ENCODE results near the gene ANKRD10. TPM values are rescaled to one million over a fixed set of nuclear protein-coding genes. Genes with fewer than 3 reads are reported as not detected.

The ANKRD10 gene
- total RNA-seq, 2 experiments from 2014 or later = 65.1 to 91.8 TPM

GRCh38 chr13:110872034-110872767, 42.7 kb downstream of the ANKRD10 start:
- no peaks in the 10 kb centered on the region for H3K9me3 Mint-ChIP-seq (ENCODE audit: low read depth)
- H3K27ac Mint-ChIP-seq = no peak overlapping the region
- no peak overlapping the region for H3K4me3 Mint-ChIP-seq
- intact Hi-C loops (cut with DNase I, micrococcal nuclease) = no loop called here
- peaks cover 30% of the 10 kb centered on the region for H3K27me3 Mint-ChIP-seq
- peaks cover 10% of the 10 kb centered on the region for H3K4me1 Mint-ChIP-seq
- DNase-seq = no peak
- no peaks in the 10 kb centered on the region for H3K36me3 Mint-ChIP-seq (ENCODE audit: low read depth)
- POLR2A ChIA-PET = no interaction called here
- ATAC-seq = no peak
- CTCF ChIA-PET = no interaction called here

DNA sequence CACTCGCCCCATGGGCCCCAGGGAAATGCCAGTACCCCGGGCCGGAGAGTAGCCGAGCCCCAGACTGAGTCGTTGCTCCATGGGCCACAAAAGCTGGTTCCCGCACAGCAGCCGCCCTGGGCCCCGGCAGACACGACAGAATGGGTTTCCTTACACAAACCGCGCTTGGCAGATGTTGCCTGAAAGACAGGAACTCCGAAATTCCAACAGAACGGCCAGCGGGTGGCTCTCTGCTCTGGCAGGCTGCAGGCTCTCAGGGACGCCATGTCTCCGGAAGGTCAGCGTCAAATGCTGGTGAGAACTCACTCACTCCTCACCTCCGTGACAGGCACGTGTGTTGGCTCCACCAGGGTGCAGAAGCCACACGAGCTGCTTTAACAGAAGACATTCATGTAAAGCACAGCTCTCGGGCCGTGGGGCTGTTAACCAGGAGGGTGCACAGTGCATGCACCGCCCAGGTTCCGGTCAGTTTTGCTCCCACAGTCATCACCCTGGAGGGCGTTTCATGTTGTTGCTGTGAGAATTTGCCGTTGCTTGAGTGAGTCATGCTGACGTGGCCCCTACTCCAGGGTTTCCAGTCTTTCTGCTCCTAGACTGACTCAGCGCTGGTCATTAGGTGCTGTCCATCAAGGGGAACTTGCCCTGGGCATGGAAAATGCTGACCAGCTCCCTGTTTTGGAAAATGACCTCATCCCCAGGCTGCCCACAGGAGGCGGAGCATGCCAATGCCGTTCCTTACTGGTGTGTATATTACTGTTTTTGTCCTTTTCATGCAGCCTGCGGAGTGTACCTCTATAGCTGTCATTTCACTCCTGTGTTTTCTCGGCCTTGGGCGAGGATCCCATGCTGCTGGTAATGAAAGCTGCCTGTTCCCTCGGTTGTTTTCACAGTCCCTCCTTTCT, 44.8 kb downstream of the ANKRD10 start:
- no peak overlapping the region for H3K27ac Mint-ChIP-seq
- peaks cover 7% of the 10 kb centered on the region for H3K4me1 Mint-ChIP-seq
- intact Hi-C loops (cut with DNase I, micrococcal nuclease) = no loop called here
- H3K36me3 Mint-ChIP-seq (ENCODE audit: low read depth) = no peaks in the 10 kb centered on the region
- ChIA-PET POLR2A (no interaction called here), CTCF (no interaction called here)
- DNase-seq (peak; percentile 64), ATAC-seq (peak; percentile 73)
- H3K4me3 Mint-ChIP-seq = peak overlapping the region; percentile 11
- H3K9me3 Mint-ChIP-seq (ENCODE audit: low read depth) = no peaks in the 10 kb centered on the region
- peaks cover 41% of the 10 kb centered on the region for H3K27me3 Mint-ChIP-seq

DNA sequence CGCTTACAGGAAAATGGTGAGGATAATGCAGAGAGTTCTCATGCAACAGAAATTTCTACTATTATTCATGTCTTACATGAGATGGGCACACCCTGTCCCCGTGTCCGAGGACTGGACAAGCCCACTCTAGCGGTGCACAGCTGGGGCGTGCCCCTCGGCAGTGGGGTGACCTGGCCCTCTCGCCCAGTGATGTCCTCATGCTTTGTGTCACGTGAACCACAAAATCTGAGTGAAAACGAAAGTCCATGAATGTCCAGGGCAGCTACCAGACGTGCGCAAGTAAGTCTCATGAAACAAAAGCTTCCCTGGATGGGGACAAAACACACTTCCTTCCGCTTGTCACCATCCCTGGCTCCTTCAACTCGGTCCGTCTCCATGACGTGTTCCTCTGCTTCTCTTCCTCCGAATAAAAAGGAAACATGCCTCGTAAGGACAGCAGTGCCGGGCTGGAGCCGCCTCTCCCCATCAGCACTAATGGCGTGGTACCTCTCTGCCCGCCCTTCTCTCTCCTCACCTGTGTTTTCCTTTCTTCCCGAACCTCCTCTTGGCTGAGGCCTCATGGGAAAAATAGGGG, 45.6 kb downstream of the ANKRD10 start:
- Mint-ChIP-seq H3K4me3 (peak overlapping the region; percentile 11), H3K27me3 (peaks cover 38% of the 10 kb centered on the region), H3K36me3 (ENCODE audit: low read depth) (no peaks in the 10 kb centered on the region), H3K4me1 (peaks cover 3% of the 10 kb centered on the region), H3K27ac (no peak overlapping the region), H3K9me3 (ENCODE audit: low read depth) (no peaks in the 10 kb centered on the region)
- CTCF ChIA-PET = no interaction called here
- intact Hi-C loops (cut with DNase I, micrococcal nuclease) = no loop called here
- DNase-seq = no peak
- POLR2A ChIA-PET = no interaction called here
- no peak for ATAC-seq

- DNase-seq = no peak
- no peak for ATAC-seq
- intact Hi-C loops (cut with DNase I, micrococcal nuclease) = no loop called here
- Mint-ChIP-seq H3K9me3 (ENCODE audit: low read depth) (no peaks in the 10 kb centered on the region), H3K36me3 (ENCODE audit: low read depth) (no peaks in the 10 kb centered on the region), H3K4me3 (no peak overlapping the region), H3K4me1 (peaks cover 3% of the 10 kb centered on the region), H3K27ac (no peak overlapping the region), H3K27me3 (peaks cover 39% of the 10 kb centered on the region)
- ChIA-PET POLR2A (no interaction called here), CTCF (no interaction called here)
These were observed 46.1 kb downstream of the ANKRD10 start for GRCh38 chr13:110868720-110869119.

DNA sequence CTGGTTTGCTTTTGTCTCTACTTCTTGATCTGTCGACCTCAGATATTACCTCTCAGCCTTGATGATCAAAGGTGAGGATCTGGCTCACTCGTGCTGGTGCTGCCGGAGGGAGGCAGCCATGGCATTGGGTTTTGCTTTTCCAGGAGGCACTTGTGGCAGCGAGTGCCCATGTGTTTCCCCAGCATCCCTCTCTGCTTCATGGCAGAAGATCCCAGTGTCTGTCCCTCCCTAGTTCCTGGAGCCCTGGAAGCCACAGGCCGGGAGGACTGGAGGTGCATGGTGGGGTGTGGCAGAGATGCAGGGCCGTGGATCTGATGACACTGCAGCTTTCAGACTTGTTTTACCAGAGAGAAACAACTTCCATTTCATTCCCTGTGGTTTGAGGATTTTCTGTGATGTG, 47.5 kb downstream of the ANKRD10 start:
- DNase-seq (no peak), ATAC-seq (no peak)
- CTCF ChIA-PET = no interaction called here
- no peak overlapping the region for H3K27ac Mint-ChIP-seq
- H3K9me3 Mint-ChIP-seq (ENCODE audit: low read depth) = no peaks in the 10 kb centered on the region
- no peak overlapping the region for H3K4me3 Mint-ChIP-seq
- H3K27me3 Mint-ChIP-seq = peaks cover 42% of the 10 kb centered on the region
- intact Hi-C loops (cut with DNase I, micrococcal nuclease) = no loop called here
- peaks cover 3% of the 10 kb centered on the region for H3K4me1 Mint-ChIP-seq
- POLR2A ChIA-PET = no interaction called here
- no peaks in the 10 kb centered on the region for H3K36me3 Mint-ChIP-seq (ENCODE audit: low read depth)

DNA sequence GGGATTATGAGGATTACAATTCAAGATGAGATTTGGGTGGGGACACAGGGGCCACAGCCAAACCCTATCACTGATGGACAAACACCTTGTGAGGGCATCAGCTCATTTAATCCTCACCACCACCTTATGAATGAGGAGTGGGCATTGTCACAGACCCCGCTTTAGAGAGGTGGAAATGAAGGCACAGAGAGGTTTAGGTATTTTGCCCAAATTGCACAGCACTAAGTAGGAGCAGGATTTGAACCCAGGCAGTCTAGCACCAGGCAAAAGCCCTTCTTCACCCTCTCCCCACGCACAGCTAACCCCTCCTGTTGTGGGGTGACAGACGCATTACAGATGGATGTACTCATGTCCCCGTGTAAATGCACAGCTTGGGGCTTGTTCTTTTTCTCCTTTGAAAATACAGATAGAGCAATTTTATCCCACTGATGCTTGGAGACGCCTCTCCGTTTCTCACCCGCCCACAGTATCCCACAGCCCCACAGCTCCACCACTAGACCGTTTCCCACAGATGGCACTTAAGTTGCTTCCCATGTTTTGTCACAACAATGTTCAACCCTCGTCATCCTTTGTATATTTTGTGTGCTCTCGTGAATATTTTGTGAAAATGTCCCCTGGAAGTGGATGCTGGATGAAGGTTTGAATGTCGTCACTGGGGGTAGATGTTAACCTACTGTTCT, 48.2 kb downstream of the ANKRD10 start:
- Mint-ChIP-seq H3K4me3 (no peak overlapping the region), H3K27me3 (peaks cover 40% of the 10 kb centered on the region), H3K4me1 (peaks cover 3% of the 10 kb centered on the region), H3K36me3 (ENCODE audit: low read depth) (no peaks in the 10 kb centered on the region), H3K9me3 (ENCODE audit: low read depth) (no peaks in the 10 kb centered on the region), H3K27ac (no peak overlapping the region)
- POLR2A ChIA-PET = no interaction called here
- intact Hi-C loops (cut with DNase I, micrococcal nuclease) = no loop called here
- ATAC-seq (no peak), DNase-seq (no peak)
- CTCF ChIA-PET = no interaction called here

DNA sequence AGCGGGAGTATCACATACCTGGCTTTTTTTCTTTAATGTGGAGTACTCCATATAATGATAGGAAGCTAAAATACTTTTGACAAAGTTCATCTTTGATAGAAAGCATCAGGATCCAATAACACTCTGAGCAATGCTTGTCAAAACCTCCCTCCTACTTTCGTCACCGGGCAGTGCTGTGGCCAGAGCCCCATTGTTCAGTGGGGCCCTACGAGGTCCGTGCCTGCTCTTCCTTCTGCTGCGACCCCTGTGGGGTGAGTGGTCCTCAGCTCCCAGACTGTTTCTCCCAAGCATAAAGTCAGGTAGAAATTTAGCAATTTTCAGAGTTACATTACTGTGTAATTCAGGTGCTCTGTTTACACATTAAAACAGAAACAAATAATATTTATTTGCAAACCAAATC, 51.2 kb downstream of the ANKRD10 start:
- no peaks in the 10 kb centered on the region for H3K9me3 Mint-ChIP-seq (ENCODE audit: low read depth)
- no peaks in the 10 kb centered on the region for H3K4me1 Mint-ChIP-seq
- CTCF ChIA-PET = interaction anchor here (0.7 kb wide), 1 partner anchor 18 kb away, joined by 3 read pairs; no protein-coding TSS in a partner anchor
- no peak for DNase-seq
- H3K27ac Mint-ChIP-seq = no peak overlapping the region
- intact Hi-C loops (cut with DNase I, micrococcal nuclease) = no loop called here
- H3K36me3 Mint-ChIP-seq (ENCODE audit: low read depth) = no peaks in the 10 kb centered on the region
- POLR2A ChIA-PET = no interaction called here
- H3K27me3 Mint-ChIP-seq = peaks cover 27% of the 10 kb centered on the region
- H3K4me3 Mint-ChIP-seq = no peak overlapping the region
- ATAC-seq = no peak

GRCh38 chr13:110860983-110861382, 53.9 kb downstream of the ANKRD10 start:
- H3K27ac Mint-ChIP-seq = no peak overlapping the region

DNA sequence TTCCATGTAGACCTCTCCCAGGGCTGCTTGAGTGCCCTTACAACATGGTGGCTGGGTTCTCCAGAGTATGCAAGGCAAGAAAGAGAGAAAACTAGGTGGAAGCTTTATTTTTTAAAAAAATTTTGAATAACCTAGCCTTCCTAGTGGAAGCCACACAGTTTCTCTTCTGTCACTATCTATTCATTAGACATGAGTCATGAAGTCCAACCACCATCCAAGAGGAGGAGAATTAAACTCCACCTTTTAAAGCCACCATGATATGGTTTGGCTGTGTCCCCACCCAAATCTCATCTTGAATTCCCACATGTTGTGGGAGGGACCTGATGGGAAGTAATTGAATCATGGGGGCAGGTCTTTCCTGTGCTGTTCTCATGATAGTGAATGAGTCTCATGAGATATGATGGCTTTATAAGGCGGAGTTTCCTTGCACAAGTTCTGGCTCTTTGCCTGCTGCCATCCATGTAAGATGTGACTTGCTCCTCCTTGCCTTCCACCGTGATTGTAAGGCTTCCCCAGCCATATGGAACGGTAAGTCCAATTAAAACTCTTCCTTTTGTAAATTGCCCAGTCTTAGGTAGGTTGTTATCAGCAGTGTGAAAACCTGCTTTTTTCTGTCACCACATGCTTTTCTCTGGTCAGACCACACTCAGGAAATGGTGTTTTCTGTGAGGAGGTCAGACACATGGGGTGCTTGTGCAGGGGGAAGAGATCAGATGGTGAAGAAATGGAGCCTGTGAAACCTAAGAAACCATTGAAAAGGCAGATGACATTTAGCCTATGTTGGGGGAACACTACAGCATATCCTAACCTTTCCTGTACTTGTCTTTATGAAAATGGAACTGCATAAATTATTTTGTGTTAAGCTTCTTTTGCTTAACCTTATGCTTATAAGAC, 57.7 kb downstream of the ANKRD10 start:
- Mint-ChIP-seq H3K9me3 (ENCODE audit: low read depth) (peaks cover 3% of the 10 kb centered on the region), H3K27me3 (no peaks in the 10 kb centered on the region), H3K4me1 (peaks cover 4% of the 10 kb centered on the region), H3K27ac (no peak overlapping the region), H3K4me3 (no peak overlapping the region), H3K36me3 (ENCODE audit: low read depth) (no peaks in the 10 kb centered on the region)
- intact Hi-C loops (cut with DNase I, micrococcal nuclease) = no loop called here
- ChIA-PET POLR2A (no interaction called here), CTCF (no interaction called here)
- no peak for DNase-seq
- ATAC-seq = peak; percentile 39

More at GRCh38 chr13:110860983-110861382, 53.9 kb downstream of the ANKRD10 start:
- peaks cover 10% of the 10 kb centered on the region for H3K27me3 Mint-ChIP-seq
- intact Hi-C loops (cut with DNase I, micrococcal nuclease) = no loop called here
- no peaks in the 10 kb centered on the region for H3K36me3 Mint-ChIP-seq (ENCODE audit: low read depth)
- ATAC-seq = no peak
- DNase-seq = no peak
- CTCF ChIA-PET = no interaction called here
- H3K4me1 Mint-ChIP-seq = peaks cover 4% of the 10 kb centered on the region
- H3K4me3 Mint-ChIP-seq = no peak overlapping the region
- peaks cover 3% of the 10 kb centered on the region for H3K9me3 Mint-ChIP-seq (ENCODE audit: low read depth)
- POLR2A ChIA-PET = no interaction called here

DNA sequence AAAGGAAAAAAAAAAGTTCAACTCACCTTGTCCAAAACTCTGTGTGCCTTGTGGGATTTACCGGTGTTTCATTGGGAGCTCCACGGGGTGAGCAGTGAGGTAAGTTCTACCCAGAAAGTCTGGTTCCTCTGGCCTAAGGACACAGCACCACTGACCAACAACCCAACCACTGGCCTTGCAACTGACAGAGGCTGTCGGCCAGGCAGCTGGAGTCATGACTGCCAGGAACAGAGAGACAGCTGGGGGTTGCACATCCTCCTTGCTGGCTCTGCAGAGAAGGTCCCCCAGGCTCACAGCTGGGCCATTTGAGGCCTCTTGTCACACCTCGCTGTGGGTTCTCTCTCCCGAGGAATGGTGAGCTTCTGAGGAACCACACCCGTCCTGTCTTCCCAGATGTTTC, 59.5 kb downstream of the ANKRD10 start:
- ATAC-seq = no peak
- POLR2A ChIA-PET = no interaction called here
- Mint-ChIP-seq H3K36me3 (ENCODE audit: low read depth) (no peaks in the 10 kb centered on the region), H3K27me3 (peaks cover 3% of the 10 kb centered on the region), H3K4me1 (peaks cover 4% of the 10 kb centered on the region), H3K27ac (no peak overlapping the region), H3K9me3 (ENCODE audit: low read depth) (peaks cover 3% of the 10 kb centered on the region), H3K4me3 (no peak overlapping the region)
- CTCF ChIA-PET = interaction anchor here (0.5 kb wide), 1 partner anchor 11 kb away, joined by 3 read pairs; no protein-coding TSS in a partner anchor
- intact Hi-C loops (cut with DNase I, micrococcal nuclease) = no loop called here
- no peak for DNase-seq

DNA sequence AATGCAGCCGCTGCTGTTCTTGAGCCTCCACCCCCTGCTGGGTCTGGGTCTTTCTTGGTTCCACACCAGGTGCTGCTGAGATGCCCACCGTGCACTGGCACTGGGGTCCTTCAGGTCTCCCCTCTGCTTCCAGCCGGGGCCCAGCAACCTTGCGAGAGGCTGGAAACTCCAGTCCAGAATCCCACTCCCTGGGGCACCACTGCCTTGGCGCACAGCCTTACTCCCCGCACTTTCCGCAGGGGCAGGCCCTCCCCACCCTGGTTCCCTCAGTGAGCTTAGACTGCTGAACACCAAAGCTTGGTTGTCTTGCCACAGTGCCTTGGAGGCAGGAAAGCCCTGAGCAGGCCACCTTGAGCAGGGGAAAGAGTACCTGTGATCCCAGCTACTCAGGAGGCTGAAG, 60.0 kb downstream of the ANKRD10 start:
- H3K36me3 Mint-ChIP-seq (ENCODE audit: low read depth) = no peaks in the 10 kb centered on the region
- H3K27ac Mint-ChIP-seq = no peak overlapping the region
- peaks cover 7% of the 10 kb centered on the region for H3K27me3 Mint-ChIP-seq
- H3K4me3 Mint-ChIP-seq = no peak overlapping the region
- peaks cover 3% of the 10 kb centered on the region for H3K9me3 Mint-ChIP-seq (ENCODE audit: low read depth)
- POLR2A ChIA-PET = no interaction called here
- ATAC-seq (no peak), DNase-seq (no peak)
- H3K4me1 Mint-ChIP-seq = peaks cover 4% of the 10 kb centered on the region
- intact Hi-C loops (cut with DNase I, micrococcal nuclease) = no loop called here
- CTCF ChIA-PET = no interaction called here

Data from activated CD4-positive, alpha-beta T cell treated with anti-CD3 and anti-CD28 coated beads for 36 hours (primary cell).